ENCODE results near the gene PLA2G2E. TPM values are rescaled to one million over a fixed set of nuclear protein-coding genes. Genes with fewer than 3 reads are reported as not detected.

Gene PLA2G2E, protein sequence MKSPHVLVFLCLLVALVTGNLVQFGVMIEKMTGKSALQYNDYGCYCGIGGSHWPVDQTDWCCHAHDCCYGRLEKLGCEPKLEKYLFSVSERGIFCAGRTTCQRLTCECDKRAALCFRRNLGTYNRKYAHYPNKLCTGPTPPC
- not detected in 2 replicates for total RNA-seq

GRCh38 chr1:19923137-19923952 is at the start of gene PLA2G2E:
TSS of gene PLA2G2E (minus strand) at chr1:19923617. CDS start at chr1:19923559, 58 bp downstream.
- no peak for DNase-seq (ENCODE audit: low read depth in 2 of 2)

DNA sequence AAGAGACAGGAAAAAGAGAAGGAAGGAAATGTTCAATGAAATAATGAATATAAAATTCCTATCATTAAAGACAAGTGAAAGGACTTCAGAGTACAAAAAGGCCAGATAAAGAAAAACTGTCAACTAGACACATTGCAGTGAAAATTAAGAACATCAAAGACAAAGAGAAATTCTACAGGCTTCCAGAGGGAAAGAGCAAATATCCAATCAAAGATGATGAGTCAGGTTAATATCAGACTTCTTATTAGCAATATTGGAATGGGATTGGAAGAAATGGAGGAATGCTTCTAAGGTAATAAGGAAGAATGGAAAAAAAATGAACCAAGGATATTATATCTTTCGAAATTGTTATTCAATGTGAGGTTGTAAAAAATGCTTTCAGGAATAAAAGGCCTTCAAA is 48.2 kb upstream of the PLA2G2E start:
- DNase-seq (ENCODE audit: low read depth in 2 of 2): no peak

DNA sequence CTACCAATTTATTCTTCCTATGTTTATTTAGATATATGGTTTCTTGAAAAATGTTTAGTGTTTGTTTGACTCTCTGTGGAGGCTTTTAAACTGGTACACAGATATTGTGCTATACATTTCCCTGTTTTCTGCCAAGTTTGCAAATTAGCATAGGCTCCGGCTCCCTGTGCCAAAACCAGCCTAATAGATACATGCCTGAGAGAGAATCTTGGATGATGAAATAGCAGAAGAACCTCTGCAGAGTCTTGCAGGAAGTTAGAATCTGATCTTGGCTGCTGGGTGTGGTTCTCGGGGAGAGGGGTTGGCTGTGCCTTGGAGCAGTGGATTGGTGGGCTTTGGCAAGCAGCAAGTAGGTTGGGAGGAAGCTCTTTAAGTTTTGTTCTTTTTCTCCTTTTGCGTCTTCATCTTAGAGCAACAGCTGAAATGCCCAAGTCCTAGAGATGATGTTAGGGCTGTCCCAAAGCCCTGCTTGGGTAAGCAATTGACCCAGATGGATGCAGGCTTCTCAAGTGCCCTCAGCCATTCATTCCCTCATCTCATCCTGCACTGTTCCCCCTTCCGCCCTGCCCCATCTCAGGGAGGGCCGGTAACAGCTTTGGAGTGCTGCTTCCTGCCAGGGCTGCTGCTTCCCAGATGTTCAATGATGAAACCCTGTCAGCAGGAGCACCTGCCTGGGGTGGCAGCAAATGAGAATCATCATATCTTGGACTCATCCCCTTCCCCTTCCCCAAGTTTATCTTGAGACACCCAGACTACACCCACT is 46.7 kb upstream of the PLA2G2E start:
- DNase-seq (ENCODE audit: low read depth in 2 of 2): no peak

- no peak for DNase-seq (ENCODE audit: low read depth in 2 of 2)
Measured at GRCh38 chr1:19967808-19968207, 44.4 kb upstream of the PLA2G2E start.

DNA sequence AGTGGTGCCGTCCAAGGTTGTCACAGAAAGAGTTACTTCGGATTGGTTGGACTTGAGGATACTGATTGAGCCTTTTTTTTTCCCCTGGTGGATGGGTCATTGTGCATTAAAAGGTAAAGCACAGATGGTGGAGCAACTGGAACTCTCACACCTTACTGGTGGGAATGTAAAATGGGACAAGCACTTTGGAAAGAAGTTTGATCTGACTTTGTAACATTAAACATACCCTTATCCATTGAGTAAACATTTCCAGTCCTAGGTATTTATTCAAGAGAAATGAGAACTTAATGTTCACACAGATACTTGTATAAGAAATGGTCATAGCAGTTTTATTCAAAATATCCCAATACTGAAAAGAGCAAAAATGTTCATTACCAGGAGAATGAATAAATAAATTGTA is 41.1 kb upstream of the PLA2G2E start:
- no peak for DNase-seq (ENCODE audit: low read depth in 2 of 2)

- no peak for DNase-seq (ENCODE audit: low read depth in 2 of 2)
Measured at GRCh38 chr1:19963636-19964035, 40.2 kb upstream of the PLA2G2E start.

DNA sequence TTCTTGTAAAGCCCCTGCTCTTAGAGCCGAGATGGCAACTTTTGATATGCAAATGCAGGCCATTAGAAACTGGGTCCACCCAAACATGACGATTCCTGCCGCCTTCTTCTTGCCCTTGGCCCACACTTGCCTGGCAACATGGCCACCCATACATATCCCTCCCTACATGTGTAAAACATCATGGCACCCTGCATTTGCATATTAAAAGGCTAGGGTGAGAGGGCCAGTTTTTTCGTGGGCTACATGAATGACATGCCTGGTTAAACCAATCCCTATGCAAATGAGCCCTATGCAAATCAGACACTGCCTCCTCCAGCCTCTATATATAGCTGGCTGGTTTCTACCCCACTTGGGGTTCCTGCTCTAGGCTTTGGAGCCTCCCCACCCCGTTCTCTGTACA is 37.2 kb upstream of the PLA2G2E start:
- DNase-seq (ENCODE audit: low read depth in 2 of 2): no peak

DNA sequence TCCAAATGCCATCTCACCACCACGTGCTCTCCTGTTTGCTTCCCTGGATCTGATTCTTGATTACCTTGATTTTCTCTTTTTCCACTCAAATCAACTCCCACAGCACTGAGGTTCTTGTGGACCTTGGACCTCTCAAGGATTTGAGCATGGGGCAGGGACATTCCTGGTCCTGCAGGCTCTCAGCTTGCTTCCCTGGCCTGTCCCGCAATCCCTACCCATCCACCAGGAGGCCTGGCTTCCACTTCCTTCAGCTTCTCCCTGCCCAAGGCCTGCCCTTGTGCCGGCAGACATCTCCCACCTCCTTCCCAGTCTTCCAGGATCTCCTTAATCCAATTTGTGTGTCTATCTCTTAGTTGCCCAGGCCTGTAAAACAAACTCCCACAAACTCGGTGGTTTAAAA is 34.4 kb upstream of the PLA2G2E start:
- no peak for DNase-seq (ENCODE audit: low read depth in 2 of 2)

DNA sequence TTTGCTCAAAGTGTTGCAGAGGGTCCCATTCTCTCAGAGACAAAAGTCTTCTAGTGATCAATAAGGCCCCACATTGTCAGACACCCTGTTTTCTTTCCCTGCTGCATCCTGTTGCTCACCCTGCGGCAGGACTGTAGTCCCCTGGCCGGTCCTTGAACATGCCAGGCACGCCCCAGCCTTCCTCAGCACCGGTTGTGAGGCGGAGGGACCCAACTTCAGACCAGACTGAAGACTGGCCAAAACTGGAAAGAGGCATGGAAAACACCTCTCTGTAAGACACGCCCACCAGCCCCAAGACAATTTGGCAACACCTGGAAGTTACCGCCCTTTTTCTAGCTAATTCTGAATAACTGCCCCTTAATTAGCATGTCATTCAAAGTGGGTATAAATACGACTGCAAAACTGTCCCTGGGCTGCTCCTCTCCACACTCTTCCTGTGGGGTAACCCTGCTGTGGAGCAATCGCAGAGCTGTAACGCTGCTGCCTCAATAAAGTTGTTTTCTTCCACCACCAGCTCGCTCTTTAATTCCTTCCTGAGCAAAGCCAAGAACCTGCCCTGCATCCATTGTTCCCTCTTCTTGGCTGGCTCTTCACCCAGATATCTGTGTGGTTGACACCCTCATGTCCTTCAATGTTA is 32.2 kb upstream of the PLA2G2E start:
- no peak for DNase-seq (ENCODE audit: low read depth in 2 of 2)

GRCh38 chr1:19954059-19954458 is 30.6 kb upstream of the PLA2G2E start:
- DNase-seq (ENCODE audit: low read depth in 2 of 2): no peak

- DNase-seq (ENCODE audit: low read depth in 2 of 2): peak; percentile 16 to 84
Measured at GRCh38 chr1:19949016-19949415, 25.6 kb upstream of the PLA2G2E start.

DNA sequence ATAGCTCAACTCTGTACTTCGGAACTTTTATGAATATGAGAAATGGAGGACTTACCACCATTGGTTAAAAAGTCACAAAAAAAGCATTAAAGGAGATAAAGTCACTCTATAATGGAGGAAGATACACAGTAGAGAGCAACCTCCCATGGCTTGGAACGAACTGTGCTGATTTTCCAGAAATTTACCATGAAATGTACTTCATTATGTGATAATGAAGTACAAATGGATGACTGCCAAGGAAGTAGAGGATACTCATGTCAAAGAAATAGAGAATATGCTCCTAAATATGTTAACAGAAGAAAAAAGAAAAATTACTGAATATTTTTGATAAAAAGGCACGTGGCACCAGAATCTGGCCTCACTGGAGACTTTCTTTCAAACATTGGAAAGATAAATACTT is 23.6 kb upstream of the PLA2G2E start:
- DNase-seq (ENCODE audit: low read depth in 2 of 2): no peak

GRCh38 chr1:19946331-19946751 is 22.9 kb upstream of the PLA2G2E start:
- DNase-seq (ENCODE audit: low read depth in 2 of 2): no peak

DNA sequence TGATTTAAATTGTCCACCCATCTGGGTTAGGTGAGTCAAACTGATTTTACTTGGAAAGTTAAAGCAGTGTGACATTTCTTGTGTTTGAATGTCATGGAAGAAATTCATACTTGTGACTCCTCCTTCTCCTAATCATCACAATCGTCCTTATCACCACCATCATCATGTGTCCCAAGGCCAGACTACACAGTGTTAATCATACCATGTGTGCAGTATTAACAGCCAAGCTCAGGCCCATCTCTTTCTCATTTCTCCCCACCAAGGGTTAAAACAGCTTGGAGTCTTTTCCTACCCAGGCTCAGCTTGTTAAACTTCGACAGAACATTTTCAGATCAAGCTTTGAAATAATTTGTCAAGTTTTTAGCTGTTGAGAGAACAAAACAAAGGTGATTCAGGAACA is 22.5 kb upstream of the PLA2G2E start:
- DNase-seq (ENCODE audit: low read depth in 2 of 2): no peak

GRCh38 chr1:19942657-19943056 is 19.2 kb upstream of the PLA2G2E start:
- no peak for DNase-seq (ENCODE audit: low read depth in 2 of 2)

DNA sequence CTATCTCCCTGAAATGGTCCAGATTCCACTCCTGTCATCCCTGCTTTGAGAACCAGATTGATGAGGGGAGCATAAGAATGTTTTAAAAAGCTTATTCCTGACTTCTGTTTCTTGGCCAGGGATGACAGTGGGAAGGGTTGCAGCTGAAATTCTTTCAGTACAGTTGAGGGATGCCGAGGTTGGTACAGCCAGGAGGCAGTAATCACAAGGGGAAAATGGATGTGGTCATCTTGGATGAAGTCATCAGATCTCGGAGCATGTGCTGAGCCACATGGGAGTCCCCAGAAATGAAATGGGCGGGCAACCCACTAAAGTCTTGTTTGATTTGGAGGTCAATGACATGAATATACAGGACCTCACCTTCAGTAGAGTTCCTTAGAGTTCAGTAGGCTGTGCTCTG is 18.7 kb upstream of the PLA2G2E start:
- no peak for DNase-seq (ENCODE audit: low read depth in 2 of 2)

DNA sequence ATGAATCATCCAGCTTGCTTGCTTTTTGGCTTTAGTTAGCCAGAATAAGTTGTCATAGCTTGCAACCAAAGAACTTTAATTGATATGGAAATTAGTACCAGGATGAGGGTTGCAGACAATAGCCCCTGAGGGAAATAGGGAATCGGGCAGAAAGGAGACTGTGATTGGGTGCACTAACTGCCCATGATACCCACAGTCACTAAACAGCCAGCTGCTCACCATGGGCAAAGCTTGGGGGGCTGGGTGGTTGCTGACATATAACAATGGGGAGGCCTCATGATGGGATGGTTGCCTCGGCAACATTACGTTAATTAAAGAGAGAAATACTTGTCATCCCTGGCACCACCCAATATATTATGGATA is 17.8 kb upstream of the PLA2G2E start:
- no peak for DNase-seq (ENCODE audit: low read depth in 2 of 2)

GRCh38 chr1:19940486-19941205 is 17.2 kb upstream of the PLA2G2E start:
- no peak for DNase-seq (ENCODE audit: low read depth in 2 of 2)

DNA sequence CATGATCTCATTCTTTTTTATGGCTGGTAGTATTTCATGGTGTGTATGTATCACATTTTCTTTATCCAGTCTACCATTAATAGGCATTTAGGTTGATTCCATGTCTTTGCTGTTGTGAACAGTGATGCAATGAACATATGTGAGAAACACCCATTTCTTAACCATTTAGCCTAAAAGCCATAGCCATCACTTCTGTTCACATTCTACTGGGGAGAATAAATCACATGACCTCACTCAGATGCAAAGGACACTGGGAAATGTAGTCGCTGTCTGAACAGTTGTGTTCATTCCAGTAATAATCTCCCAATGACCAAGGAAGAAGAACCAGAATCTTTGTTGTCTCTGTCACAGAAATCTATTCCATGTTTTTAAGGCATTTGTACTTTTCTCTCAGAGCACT is 15.1 kb upstream of the PLA2G2E start:
- DNase-seq (ENCODE audit: low read depth in 2 of 2): no peak

GRCh38 chr1:19936061-19936750 is 12.8 kb upstream of the PLA2G2E start:
- DNase-seq (ENCODE audit: low read depth in 2 of 2): no peak

DNA sequence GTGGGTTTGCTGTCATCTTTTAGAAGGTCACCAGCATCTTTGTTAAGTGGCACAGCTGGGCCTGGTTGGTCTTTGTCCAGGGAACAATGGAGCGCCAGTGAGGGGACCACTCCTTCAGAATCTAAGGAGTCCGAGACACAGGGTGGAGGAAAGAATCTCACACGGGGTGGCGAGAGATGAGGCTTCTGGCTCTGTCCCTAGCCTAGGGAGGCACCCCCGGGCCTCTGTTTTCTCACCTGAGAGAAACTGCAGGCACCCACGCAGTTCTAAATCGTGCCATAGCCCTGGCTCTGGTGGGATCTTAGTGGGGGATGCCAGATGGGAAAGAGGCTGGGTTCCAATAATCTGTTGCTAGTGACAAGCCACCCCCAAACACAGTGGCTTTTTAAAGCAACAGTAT is 10.9 kb upstream of the PLA2G2E start:
- DNase-seq (ENCODE audit: low read depth in 2 of 2): no peak
